ENCODE measurements around the gene ZG16.
A peak's percentile ranks its signal among the peaks of the same experiment; 100 is the strongest.

ZG16 gene

GRCh38 chr16:29825145-29826044 lies 47.3 kb downstream of the ZG16 start:
- peak; percentile 52 for DNase-seq (ENCODE audit: low read depth)

- no peak for DNase-seq (ENCODE audit: low read depth)
These were observed 48.3 kb downstream of the ZG16 start for GRCh38 chr16:29826342-29826695.

- DNase-seq (ENCODE audit: low read depth): no peak
These were observed 52.7 kb downstream of the ZG16 start for GRCh38 chr16:29830774-29831173.

GRCh38 chr16:29831490-29831889 lies 53.4 kb downstream of the ZG16 start:
- DNase-seq (ENCODE audit: low read depth): no peak
